ENCODE measurements around the gene FBXL3. TPM values are rescaled to one million over a fixed set of nuclear protein-coding genes. Genes with fewer than 3 reads are reported as not detected.

The FBXL3 gene
- total and polyA plus RNA-seq, 4 donors = 39.4 to 109 (median 54.1) TPM

- H3K27ac ChIP-seq (ENCODE audit: low read depth, low read length) = no peak overlapping the region
Observed at GRCh38 chr13:76994281-76994680, 32.7 kb downstream of the FBXL3 start.

GRCh38 chr13:76993473-76993872 lies 33.5 kb downstream of the FBXL3 start:
- no peak overlapping the region for H3K4me3 ChIP-seq (ENCODE audit: low read depth, low read length)

More at GRCh38 chr13:76994281-76994680, 32.7 kb downstream of the FBXL3 start:
- Histone ChIP-seq H3K36me3 (ENCODE audit: control insufficient read depth, insufficient read depth, low read length) (peaks cover 9% of the 10 kb centered on the region), H3K4me3 (ENCODE audit: low read depth, low read length) (no peak overlapping the region), H3K9me3 (ENCODE audit: control insufficient read depth, insufficient read depth, low read length) (no peaks in the 10 kb centered on the region), H3K4me1 (ENCODE audit: control insufficient read depth, insufficient read depth, low read length) (peaks cover 12% of the 10 kb centered on the region), H3K27me3 (ENCODE audit: control insufficient read depth, insufficient read depth, low read length) (no peaks in the 10 kb centered on the region)
- no peak for DNase-seq (ENCODE audit: low read depth in 4 of 6, low spot score in 6 of 6)
- 100% methylated on average over 2 of the region's 3 CpGs for WGBS (ENCODE audit: insufficient coverage)

GRCh38 chr13:76993021-76993420 lies 33.9 kb downstream of the FBXL3 start:
- H3K9me3 ChIP-seq (ENCODE audit: control insufficient read depth, insufficient read depth, low read length) = no peaks in the 10 kb centered on the region
- peaks cover 12% of the 10 kb centered on the region for H3K4me1 ChIP-seq (ENCODE audit: control insufficient read depth, insufficient read depth, low read length)
- peak in 1 of 6 donors; percentile 7 for DNase-seq (ENCODE audit: low read depth in 4 of 6, low spot score in 6 of 6)
- H3K27ac ChIP-seq (ENCODE audit: low read depth, low read length) = no peak overlapping the region
- whole genome bisulfite sequencing (ENCODE audit: insufficient coverage) = 35% methylated on average over 2 of the region's 3 CpGs
- peaks cover 7% of the 10 kb centered on the region for H3K36me3 ChIP-seq (ENCODE audit: control insufficient read depth, insufficient read depth, low read length)
- no peaks in the 10 kb centered on the region for H3K27me3 ChIP-seq (ENCODE audit: control insufficient read depth, insufficient read depth, low read length)
- peak overlapping the region; percentile 84 for H3K4me3 ChIP-seq (ENCODE audit: low read depth, low read length)

More at GRCh38 chr13:76993473-76993872, 33.5 kb downstream of the FBXL3 start:
- no peak for DNase-seq (ENCODE audit: low read depth in 4 of 6, low spot score in 6 of 6)
- Histone ChIP-seq H3K27ac (ENCODE audit: low read depth, low read length) (no peak overlapping the region), H3K36me3 (ENCODE audit: control insufficient read depth, insufficient read depth, low read length) (peaks cover 7% of the 10 kb centered on the region), H3K4me1 (ENCODE audit: control insufficient read depth, insufficient read depth, low read length) (peaks cover 12% of the 10 kb centered on the region), H3K9me3 (ENCODE audit: control insufficient read depth, insufficient read depth, low read length) (no peaks in the 10 kb centered on the region), H3K27me3 (ENCODE audit: control insufficient read depth, insufficient read depth, low read length) (no peaks in the 10 kb centered on the region)
- WGBS (ENCODE audit: insufficient coverage) = no CpG with 5 or more reads among the region's 5 CpGs

GRCh38 chr13:76992548-76993001 lies 34.4 kb downstream of the FBXL3 start:
- Histone ChIP-seq H3K9me3 (ENCODE audit: control insufficient read depth, insufficient read depth, low read length) (no peaks in the 10 kb centered on the region), H3K36me3 (ENCODE audit: control insufficient read depth, insufficient read depth, low read length) (peaks cover 7% of the 10 kb centered on the region), H3K27ac (ENCODE audit: low read depth, low read length) (peak overlapping the region; percentile 79), H3K4me1 (ENCODE audit: control insufficient read depth, insufficient read depth, low read length) (peaks cover 12% of the 10 kb centered on the region), H3K27me3 (ENCODE audit: control insufficient read depth, insufficient read depth, low read length) (no peaks in the 10 kb centered on the region), H3K4me3 (ENCODE audit: low read depth, low read length) (peak overlapping the region; percentile 84)
- DNase-seq (ENCODE audit: low read depth in 4 of 6, low spot score in 6 of 6) = peak in 3 of 6 donors; percentile 19 to 37 (median 21)
- 1% methylated on average over 19 of the region's 20 CpGs for WGBS (ENCODE audit: insufficient coverage)

- peaks cover 12% of the 10 kb centered on the region for H3K4me1 ChIP-seq (ENCODE audit: control insufficient read depth, insufficient read depth, low read length)
- H3K36me3 ChIP-seq (ENCODE audit: control insufficient read depth, insufficient read depth, low read length) = peaks cover 4% of the 10 kb centered on the region
- no peaks in the 10 kb centered on the region for H3K9me3 ChIP-seq (ENCODE audit: control insufficient read depth, insufficient read depth, low read length)
- H3K4me3 ChIP-seq (ENCODE audit: low read depth, low read length) = peak within 1 kb of the TSS; percentile 84
- peak; percentile 47 to 96 (median 78) for DNase-seq (ENCODE audit: low read depth in 4 of 6, low spot score in 6 of 6)
- H3K27me3 ChIP-seq (ENCODE audit: control insufficient read depth, insufficient read depth, low read length) = no peaks in the 10 kb centered on the region
- peak within 1 kb of the TSS; percentile 79 for H3K27ac ChIP-seq (ENCODE audit: low read depth, low read length)
- WGBS (ENCODE audit: insufficient coverage) = under 1% methylated on average over 73 of the region's 73 CpGs
Observed at GRCh38 chr13:76991796-76992547, 35.0 kb downstream of the FBXL3 start, which contains the start of gene CLN5. Gene CLN5 (plus strand): TSS chr13:76992081. CDS start chr13:76992099, 18 bp downstream.

GRCh38 chr13:76991432-76991795 lies 35.5 kb downstream of the FBXL3 start:
- WGBS (ENCODE audit: insufficient coverage) = 43% methylated on average over 11 of the region's 15 CpGs
- Histone ChIP-seq H3K27me3 (ENCODE audit: control insufficient read depth, insufficient read depth, low read length) (no peaks in the 10 kb centered on the region), H3K36me3 (ENCODE audit: control insufficient read depth, insufficient read depth, low read length) (peaks cover 4% of the 10 kb centered on the region), H3K4me1 (ENCODE audit: control insufficient read depth, insufficient read depth, low read length) (peaks cover 12% of the 10 kb centered on the region), H3K4me3 (ENCODE audit: low read depth, low read length) (peak overlapping the region; percentile 84), H3K9me3 (ENCODE audit: control insufficient read depth, insufficient read depth, low read length) (no peaks in the 10 kb centered on the region), H3K27ac (ENCODE audit: low read depth, low read length) (peak overlapping the region; percentile 68)
- DNase-seq (ENCODE audit: low read depth in 4 of 6, low spot score in 6 of 6) = peak in 2 of 6 donors; percentile 7 to 22

GRCh38 chr13:76983676-76984075 lies 43.3 kb downstream of the FBXL3 start:
- Histone ChIP-seq H3K4me3 (ENCODE audit: low read depth, low read length) (no peak overlapping the region), H3K9me3 (ENCODE audit: control insufficient read depth, insufficient read depth, low read length) (no peaks in the 10 kb centered on the region), H3K27ac (ENCODE audit: low read depth, low read length) (no peak overlapping the region), H3K4me1 (ENCODE audit: control insufficient read depth, insufficient read depth, low read length) (peaks cover 6% of the 10 kb centered on the region), H3K27me3 (ENCODE audit: control insufficient read depth, insufficient read depth, low read length) (peaks cover 9% of the 10 kb centered on the region), H3K36me3 (ENCODE audit: control insufficient read depth, insufficient read depth, low read length) (no peaks in the 10 kb centered on the region)
- DNase-seq (ENCODE audit: low read depth in 4 of 6, low spot score in 6 of 6) = no peak
- no CpG with 5 or more reads among the region's 5 CpGs for WGBS (ENCODE audit: insufficient coverage)

GRCh38 chr13:76982061-76982460 lies 44.9 kb downstream of the FBXL3 start:
- Histone ChIP-seq H3K4me3 (ENCODE audit: low read depth, low read length) (no peak overlapping the region), H3K27ac (ENCODE audit: low read depth, low read length) (no peak overlapping the region), H3K4me1 (ENCODE audit: control insufficient read depth, insufficient read depth, low read length) (peaks cover 6% of the 10 kb centered on the region), H3K9me3 (ENCODE audit: control insufficient read depth, insufficient read depth, low read length) (no peaks in the 10 kb centered on the region), H3K27me3 (ENCODE audit: control insufficient read depth, insufficient read depth, low read length) (peaks cover 9% of the 10 kb centered on the region), H3K36me3 (ENCODE audit: control insufficient read depth, insufficient read depth, low read length) (no peaks in the 10 kb centered on the region)
- 51% methylated on average over 4 of the region's 6 CpGs for WGBS (ENCODE audit: insufficient coverage)
- no peak for DNase-seq (ENCODE audit: low read depth in 4 of 6, low spot score in 6 of 6)

- Histone ChIP-seq H3K4me1 (ENCODE audit: control insufficient read depth, insufficient read depth, low read length) (peaks cover 6% of the 10 kb centered on the region), H3K4me3 (ENCODE audit: low read depth, low read length) (no peak overlapping the region), H3K27ac (ENCODE audit: low read depth, low read length) (no peak overlapping the region), H3K27me3 (ENCODE audit: control insufficient read depth, insufficient read depth, low read length) (peaks cover 9% of the 10 kb centered on the region), H3K9me3 (ENCODE audit: control insufficient read depth, insufficient read depth, low read length) (no peaks in the 10 kb centered on the region), H3K36me3 (ENCODE audit: control insufficient read depth, insufficient read depth, low read length) (no peaks in the 10 kb centered on the region)
- peak in 2 of 6 donors; percentile 76 to 87 for DNase-seq (ENCODE audit: low read depth in 4 of 6, low spot score in 6 of 6)
- 0% methylated on average over 25 of the region's 34 CpGs for WGBS (ENCODE audit: insufficient coverage)
Observed at GRCh38 chr13:76980075-76980718, 46.8 kb downstream of the FBXL3 start.

Data from spinal cord (tissue), 10 donors.